Transverse colon (tissue), 4 donors: Measurements from ENCODE around the gene PPM1A.

Experiments
- EP300 ChIP-seq: sonication (generic); formaldehyde crosslinking; IDR thresholded peaks from one replicate; pipeline ENCODE4 v1.6.1; 2017; ENCODE audit warnings: antibody characterized with exemption, low read depth
- POLR2A ChIP-seq: fragments of 450-650 bp; IDR thresholded peaks from one replicate; pipeline ENCODE4 v1.6.1; 2016; ENCODE audit warnings: antibody characterized with exemption, mild to moderate bottlenecking, moderate library complexity
- POLR2AphosphoS5 ChIP-seq, 3 donors: sonication (generic); formaldehyde crosslinking; IDR thresholded peaks; one replicate each; pipeline ENCODE4 v1.6.1; 2016; ENCODE audit warnings: antibody characterized with exemption in 3 of 3
- TF ChIP-seq, protein P1 (sequence below), 5 experiments: fragments of 200-600 bp in 3 of 5; fragments of 450-650 bp in 2 of 5; sonication (generic) in 3 of 5; IDR thresholded peaks; 1 replicate in 2 of 5; 2 replicates in 3 of 5; pipeline ENCODE4 v1.5.1; 2016 to 2017; ENCODE audit warnings: antibody characterized with exemption in 5 of 5, inconsistent platforms in 3 of 5, mild to moderate bottlenecking in 2 of 5, moderate library complexity in 1 of 5

DNA sequence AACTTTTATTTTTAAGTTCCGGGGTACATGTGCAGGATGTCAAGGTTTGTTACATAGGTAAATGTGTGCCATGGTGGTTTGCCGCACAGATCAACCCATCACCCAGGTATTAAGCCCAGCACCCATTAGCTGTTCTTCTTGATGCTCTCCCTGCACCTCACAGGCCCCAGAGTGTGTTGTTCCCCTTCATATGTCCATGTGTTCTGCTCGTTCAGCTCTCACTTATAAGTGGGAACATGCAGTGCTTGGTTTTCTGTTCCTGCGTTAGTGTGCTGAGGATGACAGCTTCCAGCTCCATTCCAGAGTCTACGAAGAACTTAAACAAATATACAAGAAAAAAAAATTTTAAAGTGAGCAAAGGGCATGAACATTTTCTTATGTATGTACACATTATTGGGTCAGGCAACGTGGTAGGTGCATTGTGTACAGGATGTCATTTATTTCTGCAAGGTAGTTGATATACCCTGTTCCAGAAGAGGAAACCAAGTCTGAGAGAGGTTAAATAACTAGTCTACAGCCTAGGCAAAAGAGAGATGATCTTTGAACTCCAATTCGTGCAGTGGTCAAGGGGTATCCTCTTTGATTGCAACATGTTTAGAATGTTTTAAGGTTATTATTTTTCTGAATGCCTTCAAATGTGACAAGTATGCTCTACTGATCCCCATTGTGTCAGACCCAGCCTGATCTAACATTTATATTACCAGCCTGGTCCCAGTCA is 8.7 kb upstream of the PPM1A start:
- TF ChIP-seq POLR2A (no peak), POLR2AphosphoS5 (IDR thresholded peaks at IDR 0.05) (no peak), EP300 (no peak)
- TF ChIP-seq, protein P1, sequence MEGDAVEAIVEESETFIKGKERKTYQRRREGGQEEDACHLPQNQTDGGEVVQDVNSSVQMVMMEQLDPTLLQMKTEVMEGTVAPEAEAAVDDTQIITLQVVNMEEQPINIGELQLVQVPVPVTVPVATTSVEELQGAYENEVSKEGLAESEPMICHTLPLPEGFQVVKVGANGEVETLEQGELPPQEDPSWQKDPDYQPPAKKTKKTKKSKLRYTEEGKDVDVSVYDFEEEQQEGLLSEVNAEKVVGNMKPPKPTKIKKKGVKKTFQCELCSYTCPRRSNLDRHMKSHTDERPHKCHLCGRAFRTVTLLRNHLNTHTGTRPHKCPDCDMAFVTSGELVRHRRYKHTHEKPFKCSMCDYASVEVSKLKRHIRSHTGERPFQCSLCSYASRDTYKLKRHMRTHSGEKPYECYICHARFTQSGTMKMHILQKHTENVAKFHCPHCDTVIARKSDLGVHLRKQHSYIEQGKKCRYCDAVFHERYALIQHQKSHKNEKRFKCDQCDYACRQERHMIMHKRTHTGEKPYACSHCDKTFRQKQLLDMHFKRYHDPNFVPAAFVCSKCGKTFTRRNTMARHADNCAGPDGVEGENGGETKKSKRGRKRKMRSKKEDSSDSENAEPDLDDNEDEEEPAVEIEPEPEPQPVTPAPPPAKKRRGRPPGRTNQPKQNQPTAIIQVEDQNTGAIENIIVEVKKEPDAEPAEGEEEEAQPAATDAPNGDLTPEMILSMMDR (IDR thresholded peaks at IDR 0.05), result no peak
